HepG2 (cell line): ENCODE measurements around the gene TOR4A. TPM values are rescaled to one million over a fixed set of nuclear protein-coding genes. Genes with fewer than 3 reads are reported as not detected.

Source experiments
- MEIS2 ChIP-seq: sonication (generic); formaldehyde crosslinking; IDR thresholded peaks from 2 replicates; pipeline ENCODE4 v1.9.0; 2021; ENCODE audit warnings: mild to moderate bottlenecking, missing genetic modification reagents
- ZNF563 ChIP-seq: sonication (generic); formaldehyde crosslinking; IDR thresholded peaks from 2 replicates; pipeline ENCODE4 v1.8.0; 2022; ENCODE audit warnings: mild to moderate bottlenecking, moderate library complexity, missing genetic modification reagents
- polyA plus RNA-seq, 8 experiments: library from polyadenylated mRNA; depleted of rRNA in 3 of 8; stranded (reverse) in 7 of 8; unstranded in 1 of 8; fragments of >200 nt; fragmentation: Illumina TruSeq in 4 of 8; extraction: Trizol in 4 of 8; gene quantifications; 2 replicates each; pipeline versions ENCODE4 v1.2.1 to v1.2.3, GENCODE V29; 2011 to 2016; ENCODE audit warnings: low read depth in 4 of 8, missing spikeins in 1 of 8, mixed read lengths in 1 of 8; ENCODE audit not compliant: insufficient read depth in 1 of 8
- total RNA-seq, 5 experiments: library from RNA; depleted of rRNA; stranded (reverse); fragments of >200 nt; fragmentation: Illumina TruSeq; extraction: Trizol; gene quantifications; 2 replicates each; pipeline ENCODE4 v1.2.3, GENCODE V29; 2016; ENCODE audit warnings: low read depth in 1 of 5
- TF ChIP-seq, protein P1 (sequence below), 2 experiments: fragments of 450-650 bp in 1 of 2; sonication (generic) in 1 of 2; formaldehyde crosslinking in 1 of 2; IDR thresholded peaks; 2 replicates each; pipeline versions ENCODE4 v1.6.1 to v1.8.0; 2016 to 2022; ENCODE audit warnings: antibody characterized with exemption in 1 of 2, mild to moderate bottlenecking in 1 of 2, missing genetic modification reagents in 1 of 2

The TOR4A gene
- total and polyA plus RNA-seq, 2 of the 13 experiments (the other 11 are each of a cell fraction or from before 2014, with no cell fraction given) = 11.1 to 14.2 TPM

DNA sequence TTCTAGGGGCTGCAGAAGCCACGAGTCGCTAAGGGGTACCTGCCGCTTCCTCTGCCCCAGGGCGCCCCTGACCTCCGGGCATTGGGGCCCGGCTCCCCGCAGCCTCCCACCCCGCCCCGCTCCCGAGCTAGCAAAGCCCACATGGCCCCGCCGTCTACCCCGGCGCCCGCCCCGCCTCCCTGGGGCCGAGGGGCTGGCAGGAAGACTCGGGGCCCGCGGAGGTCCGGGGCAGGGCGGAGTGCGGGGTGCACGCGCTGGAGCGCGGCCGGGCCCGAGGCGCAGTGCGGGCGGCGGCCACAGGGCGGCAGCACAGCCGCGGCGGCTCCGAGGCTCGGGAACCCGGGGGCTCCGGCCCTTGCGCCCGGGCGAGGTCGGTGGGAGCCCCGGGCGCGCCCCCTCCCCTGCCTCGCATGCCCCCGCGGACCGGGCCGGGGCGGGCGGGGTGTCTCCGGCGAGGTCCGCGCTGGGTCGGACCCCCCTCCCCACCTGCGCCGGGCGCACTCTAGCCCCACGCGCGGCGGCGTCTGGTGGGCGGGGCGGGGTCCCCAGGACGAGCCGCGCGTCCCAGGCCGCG lies 17.8 kb downstream of the TOR4A start (continued):
- TF ChIP-seq, protein P1, sequence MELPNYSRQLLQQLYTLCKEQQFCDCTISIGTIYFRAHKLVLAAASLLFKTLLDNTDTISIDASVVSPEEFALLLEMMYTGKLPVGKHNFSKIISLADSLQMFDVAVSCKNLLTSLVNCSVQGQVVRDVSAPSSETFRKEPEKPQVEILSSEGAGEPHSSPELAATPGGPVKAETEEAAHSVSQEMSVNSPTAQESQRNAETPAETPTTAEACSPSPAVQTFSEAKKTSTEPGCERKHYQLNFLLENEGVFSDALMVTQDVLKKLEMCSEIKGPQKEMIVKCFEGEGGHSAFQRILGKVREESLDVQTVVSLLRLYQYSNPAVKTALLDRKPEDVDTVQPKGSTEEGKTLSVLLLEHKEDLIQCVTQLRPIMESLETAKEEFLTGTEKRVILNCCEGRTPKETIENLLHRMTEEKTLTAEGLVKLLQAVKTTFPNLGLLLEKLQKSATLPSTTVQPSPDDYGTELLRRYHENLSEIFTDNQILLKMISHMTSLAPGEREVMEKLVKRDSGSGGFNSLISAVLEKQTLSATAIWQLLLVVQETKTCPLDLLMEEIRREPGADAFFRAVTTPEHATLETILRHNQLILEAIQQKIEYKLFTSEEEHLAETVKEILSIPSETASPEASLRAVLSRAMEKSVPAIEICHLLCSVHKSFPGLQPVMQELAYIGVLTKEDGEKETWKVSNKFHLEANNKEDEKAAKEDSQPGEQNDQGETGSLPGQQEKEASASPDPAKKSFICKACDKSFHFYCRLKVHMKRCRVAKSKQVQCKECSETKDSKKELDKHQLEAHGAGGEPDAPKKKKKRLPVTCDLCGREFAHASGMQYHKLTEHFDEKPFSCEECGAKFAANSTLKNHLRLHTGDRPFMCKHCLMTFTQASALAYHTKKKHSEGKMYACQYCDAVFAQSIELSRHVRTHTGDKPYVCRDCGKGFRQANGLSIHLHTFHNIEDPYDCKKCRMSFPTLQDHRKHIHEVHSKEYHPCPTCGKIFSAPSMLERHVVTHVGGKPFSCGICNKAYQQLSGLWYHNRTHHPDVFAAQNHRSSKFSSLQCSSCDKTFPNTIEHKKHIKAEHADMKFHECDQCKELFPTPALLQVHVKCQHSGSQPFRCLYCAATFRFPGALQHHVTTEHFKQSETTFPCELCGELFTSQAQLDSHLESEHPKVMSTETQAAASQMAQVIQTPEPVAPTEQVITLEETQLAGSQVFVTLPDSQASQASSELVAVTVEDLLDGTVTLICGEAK (IDR thresholded peaks at IDR 0.05) = no peak
- TF ChIP-seq, protein P1 (CRISPR knock-in tag; IDR thresholded peaks at IDR 0.05) = no peak
- TF ChIP-seq MEIS2 (CRISPR knock-in tag) (no peak), ZNF563 (CRISPR knock-in tag) (0 out of 2 replicates have a peak, but pooled peaks have one; percentile 35)
